KOPT-K1 (cell line): ENCODE measurements around the gene RELL1.

ENCODE experiments used
- H3K27ac ChIP-seq: fragments of 200-600 bp; sonication (generic); 2 replicates; pipeline ENCODE4 v1.5.1; 2016; ENCODE audit warnings: antibody characterized with exemption, mild to moderate bottlenecking, low read depth, low read length; ENCODE audit not compliant: poor library complexity, severe bottlenecking
- H3K36me3 ChIP-seq: fragments of 200-600 bp; sonication (generic); 2 replicates; pipeline ENCODE4 v1.5.1; 2017; ENCODE audit warnings: antibody characterized with exemption, mild to moderate bottlenecking, low read length, moderate library complexity; ENCODE audit not compliant: insufficient read depth
- H3K9me3 ChIP-seq: fragments of 200-600 bp; sonication (generic); 2 replicates; pipeline ENCODE4 v1.5.1; 2017; ENCODE audit warnings: antibody characterized with exemption, low read length, mild to moderate bottlenecking; ENCODE audit not compliant: insufficient read depth, poor library complexity, severe bottlenecking

The RELL1 gene

DNA sequence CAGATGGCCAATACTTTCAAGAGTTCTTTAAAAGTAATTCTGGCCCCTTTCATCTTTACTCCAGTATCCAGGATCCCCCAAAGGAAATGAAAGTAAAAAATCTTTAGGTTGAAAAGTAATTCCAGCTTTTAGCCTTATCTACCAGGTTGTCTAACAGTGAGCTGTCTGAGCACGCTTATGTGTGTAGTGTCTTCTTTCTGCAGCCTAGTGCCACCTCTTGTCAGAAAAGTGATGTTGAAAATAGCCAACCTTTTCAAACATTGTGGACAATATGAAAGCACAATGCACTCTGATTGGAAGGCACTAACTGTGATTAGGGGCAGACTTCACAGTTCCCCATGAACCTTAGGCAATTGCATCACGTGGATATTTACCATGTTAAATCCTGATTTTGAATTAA, 92.1 kb downstream of the RELL1 start:
- Histone ChIP-seq H3K36me3 (no peaks in the 10 kb centered on the region), H3K9me3 (no peaks in the 10 kb centered on the region), H3K27ac (no peak overlapping the region)

DNA sequence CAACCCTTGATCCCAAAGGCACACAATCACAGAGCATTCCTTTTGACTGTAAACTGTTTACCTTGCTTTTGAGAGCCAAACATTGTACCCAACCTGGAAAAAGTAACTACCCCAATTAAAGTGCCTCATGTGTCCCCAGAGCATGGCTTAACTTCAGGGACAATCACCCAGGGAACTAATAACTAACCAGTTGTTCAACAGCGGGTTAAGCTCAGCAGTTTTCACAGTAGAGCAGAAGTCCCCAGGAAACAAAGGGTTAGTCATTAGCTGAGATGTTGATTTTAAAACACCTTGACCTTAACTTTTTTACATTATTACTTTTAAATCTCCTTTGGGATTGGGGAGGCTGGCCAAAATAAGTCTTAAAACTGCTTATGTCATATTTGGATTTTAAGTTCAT, 94.8 kb downstream of the RELL1 start:
- Histone ChIP-seq H3K27ac (no peak overlapping the region), H3K9me3 (no peaks in the 10 kb centered on the region), H3K36me3 (no peaks in the 10 kb centered on the region)

DNA sequence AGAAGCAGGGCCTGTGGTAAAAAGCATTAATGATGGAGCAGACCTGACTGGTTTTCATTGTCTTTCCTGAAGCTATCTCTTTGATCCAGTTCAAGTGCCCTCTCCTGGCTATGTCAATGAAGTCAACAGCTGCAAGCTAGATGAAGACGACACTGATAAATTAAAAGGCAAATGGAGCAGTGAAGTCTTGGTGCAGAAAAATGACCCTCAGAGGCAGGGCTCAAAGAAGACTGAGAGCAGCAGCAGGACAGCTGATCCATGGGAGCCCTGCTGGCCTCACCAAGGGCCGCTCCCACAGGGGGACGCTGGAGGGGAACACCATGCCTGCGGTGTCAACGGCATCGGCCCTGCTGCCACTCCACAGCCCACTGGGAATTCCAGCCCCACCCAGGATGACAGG, 96.2 kb downstream of the RELL1 start:
- no peak overlapping the region for H3K27ac ChIP-seq
- H3K36me3 ChIP-seq, result no peaks in the 10 kb centered on the region
- H3K9me3 ChIP-seq, result no peaks in the 10 kb centered on the region

DNA sequence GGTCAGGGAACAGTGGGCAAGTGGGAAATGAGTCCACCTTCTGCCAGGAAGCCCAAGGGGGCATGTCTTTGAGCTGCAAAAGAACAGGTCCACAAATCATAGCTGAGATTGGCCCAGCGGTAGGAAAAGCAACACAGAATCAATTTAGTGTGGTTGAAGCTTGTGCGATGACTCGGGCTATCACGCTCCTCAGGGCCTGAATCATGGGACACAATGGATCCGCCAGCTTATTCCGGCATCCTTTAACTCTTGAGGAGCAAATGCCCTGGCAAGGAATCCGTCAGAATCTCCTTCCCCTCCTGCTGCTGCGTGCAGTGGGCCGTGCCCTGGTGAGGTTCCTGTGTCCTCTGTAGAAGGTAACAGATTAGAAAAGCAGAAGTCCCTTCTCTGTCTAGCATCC, 98.0 kb downstream of the RELL1 start:
- H3K27ac ChIP-seq, result no peak overlapping the region
- no peaks in the 10 kb centered on the region for H3K9me3 ChIP-seq
- no peaks in the 10 kb centered on the region for H3K36me3 ChIP-seq

DNA sequence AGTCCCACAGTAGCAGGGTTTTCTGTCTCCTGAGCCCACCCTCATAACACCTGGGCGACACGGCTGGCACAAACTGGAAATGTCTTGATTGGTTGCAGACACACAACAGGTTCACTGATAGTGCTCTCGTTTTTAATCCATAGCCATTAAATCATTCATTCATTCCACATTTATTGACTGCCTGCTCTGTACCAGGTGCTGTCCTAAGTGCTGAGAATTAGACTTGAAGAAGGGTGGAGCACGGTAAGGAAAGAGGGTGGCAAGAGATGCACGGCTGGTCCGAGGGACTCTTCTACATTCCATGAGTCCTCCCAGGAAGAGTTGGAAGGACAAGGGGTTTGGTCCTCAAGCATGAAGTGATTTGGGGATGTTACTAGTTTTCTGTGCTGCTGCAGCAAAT, 100.0 kb downstream of the RELL1 start:
- Histone ChIP-seq H3K36me3 (no peaks in the 10 kb centered on the region), H3K27ac (no peak overlapping the region), H3K9me3 (no peaks in the 10 kb centered on the region)

DNA sequence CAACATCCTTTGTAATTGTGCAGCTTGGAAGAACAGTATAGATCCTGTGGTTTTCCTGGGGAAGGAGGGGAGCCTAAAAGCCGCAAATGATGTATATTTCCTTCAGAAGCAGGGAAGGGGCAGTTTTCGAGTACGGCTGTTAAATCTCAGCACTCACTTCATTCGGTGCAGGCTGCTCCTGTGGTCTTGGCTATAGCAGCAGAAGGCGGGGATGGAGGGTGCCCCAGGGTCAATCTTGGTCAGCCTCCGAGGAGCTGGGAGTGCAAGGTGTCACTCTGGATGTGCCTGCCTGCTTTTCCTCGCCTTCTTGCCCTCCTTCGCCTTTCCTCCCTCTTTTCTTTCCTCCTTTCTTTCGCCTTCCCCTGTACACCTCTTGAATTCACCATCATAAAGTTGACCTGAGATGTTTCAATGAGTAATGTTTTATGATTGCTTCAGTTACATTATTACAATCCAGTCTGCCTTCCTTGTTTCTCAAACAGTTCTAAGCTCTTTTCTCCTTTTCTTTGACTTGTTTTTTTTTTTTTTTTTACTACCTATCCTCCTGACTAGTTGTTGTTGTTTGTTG, 101.6 kb downstream of the RELL1 start:
- H3K27ac ChIP-seq, result no peak overlapping the region

DNA sequence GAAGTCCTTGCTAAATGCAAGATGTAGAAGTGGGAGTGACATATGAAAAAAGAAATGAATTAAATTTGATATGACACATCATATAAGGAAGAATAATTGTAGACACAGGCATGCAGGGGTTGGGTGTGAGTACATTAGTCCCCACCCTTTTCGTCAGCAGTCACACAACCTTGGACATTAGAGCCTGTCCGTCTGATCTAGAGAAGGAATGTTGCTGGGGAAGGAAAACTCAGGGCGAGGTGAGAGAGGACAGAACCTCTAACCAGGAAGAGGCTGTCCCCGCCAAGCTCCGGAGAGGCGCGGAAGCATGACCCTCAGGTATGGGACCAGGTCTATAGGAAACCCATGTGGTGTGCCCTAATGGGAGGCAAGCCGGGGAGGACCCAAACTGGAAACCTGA, 102.1 kb downstream of the RELL1 start:
- H3K9me3 ChIP-seq, result peaks cover 13% of the 10 kb centered on the region
- H3K36me3 ChIP-seq, result no peaks in the 10 kb centered on the region
- no peak overlapping the region for H3K27ac ChIP-seq

More for the DNA sequence above, 101.6 kb downstream of the RELL1 start:
- Histone ChIP-seq H3K36me3 (no peaks in the 10 kb centered on the region), H3K9me3 (peaks cover 8% of the 10 kb centered on the region)

DNA sequence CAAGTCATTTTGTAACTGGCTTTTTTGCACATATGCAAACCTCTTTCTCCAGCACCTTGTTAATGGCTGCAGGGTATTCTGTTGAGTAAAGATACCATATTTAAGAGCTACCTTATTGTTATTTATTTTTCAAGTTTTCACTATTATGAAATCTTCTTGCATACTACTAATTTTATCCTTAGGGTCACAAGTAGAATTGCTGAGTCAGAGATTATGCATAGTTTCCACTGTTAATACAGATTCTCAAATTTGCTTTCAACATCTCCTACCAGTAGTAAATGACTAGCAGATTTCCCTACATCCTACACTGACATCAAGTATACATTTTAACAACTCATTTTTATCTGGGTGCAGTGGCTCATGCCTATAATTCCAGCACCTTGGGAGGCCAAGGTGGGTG, 112.6 kb downstream of the RELL1 start:
- no peaks in the 10 kb centered on the region for H3K9me3 ChIP-seq
- H3K27ac ChIP-seq, result no peak overlapping the region
- no peaks in the 10 kb centered on the region for H3K36me3 ChIP-seq

DNA sequence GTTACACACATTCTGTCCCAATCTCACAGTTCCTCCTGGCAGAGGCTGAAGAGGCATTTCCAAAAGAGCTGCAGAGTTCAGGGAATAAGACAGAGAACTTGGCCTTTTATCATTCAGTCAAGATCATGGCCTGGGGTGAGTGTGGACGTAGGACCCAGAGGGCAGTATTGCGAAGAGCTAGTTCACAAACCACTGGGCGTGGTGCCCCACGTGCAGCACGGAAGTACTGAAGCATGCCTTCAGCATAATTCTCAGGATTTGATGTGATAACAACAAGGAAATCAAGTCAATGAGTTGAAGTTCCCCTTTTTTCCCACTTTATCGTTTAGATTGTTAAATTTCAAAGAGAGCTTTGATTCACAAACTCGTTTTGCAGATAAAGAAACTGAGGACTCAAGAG, 117.7 kb downstream of the RELL1 start:
- H3K27ac ChIP-seq, result no peak overlapping the region
- no peaks in the 10 kb centered on the region for H3K36me3 ChIP-seq
- H3K9me3 ChIP-seq, result no peaks in the 10 kb centered on the region

DNA sequence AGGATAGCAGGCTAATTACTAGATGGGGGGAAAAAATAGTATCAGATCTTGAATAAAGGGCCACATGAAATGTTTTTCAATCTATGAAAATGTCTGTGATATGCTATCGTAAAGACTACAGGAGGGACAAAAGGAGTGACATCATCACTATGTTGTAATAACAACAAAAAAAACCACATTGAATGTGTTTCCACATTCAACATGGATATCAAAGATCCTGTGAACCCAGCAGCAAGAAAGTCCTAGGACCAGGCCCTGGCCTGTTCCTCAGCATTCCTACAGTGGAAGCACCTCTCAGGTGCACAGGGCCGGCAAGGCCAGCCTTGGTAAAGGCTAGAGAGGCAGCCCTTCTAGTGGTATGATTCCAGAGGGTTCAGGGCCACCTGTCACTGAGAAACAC, 118.3 kb downstream of the RELL1 start:
- no peaks in the 10 kb centered on the region for H3K36me3 ChIP-seq
- H3K9me3 ChIP-seq, result no peaks in the 10 kb centered on the region
- H3K27ac ChIP-seq, result no peak overlapping the region

DNA sequence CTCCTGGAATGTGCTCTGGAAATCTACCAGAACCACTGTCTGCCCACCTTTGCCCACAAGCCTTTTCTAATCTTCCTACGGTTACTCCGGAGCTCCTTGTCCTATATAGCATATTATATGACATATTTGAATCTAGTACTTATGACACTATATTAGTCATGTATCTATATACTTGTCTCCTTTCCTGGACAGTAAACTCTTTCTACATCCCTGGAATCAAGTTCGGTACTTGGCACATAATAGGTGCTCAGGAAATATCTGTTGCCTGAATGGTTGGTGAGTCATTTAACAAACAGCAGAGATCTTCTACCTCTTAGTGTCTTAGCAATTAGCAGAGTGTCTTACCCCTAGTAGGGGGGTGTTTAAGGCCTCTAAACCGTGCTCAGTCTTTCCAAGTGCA, 123.6 kb downstream of the RELL1 start:
- Histone ChIP-seq H3K36me3 (no peaks in the 10 kb centered on the region), H3K9me3 (no peaks in the 10 kb centered on the region), H3K27ac (no peak overlapping the region)

DNA sequence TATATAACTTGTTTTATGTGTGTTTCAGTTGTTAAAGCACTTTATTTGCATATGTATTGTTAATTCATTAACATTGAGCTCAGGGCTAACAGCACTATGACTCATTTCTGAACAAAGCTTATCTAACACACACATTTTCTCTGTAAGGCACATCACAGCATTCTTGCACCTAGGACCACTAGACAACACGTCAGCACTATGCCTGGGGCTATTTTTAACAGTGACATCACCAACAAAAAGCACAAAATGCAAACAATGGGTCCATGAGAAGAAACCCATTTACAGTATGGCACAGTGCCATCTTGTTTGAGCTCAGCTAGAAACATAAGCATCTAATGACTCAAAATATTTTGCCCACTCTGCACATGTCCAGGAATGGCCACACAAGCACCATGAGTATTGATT, 124.4 kb downstream of the RELL1 start:
- Histone ChIP-seq H3K27ac (no peak overlapping the region), H3K36me3 (no peaks in the 10 kb centered on the region), H3K9me3 (no peaks in the 10 kb centered on the region)

DNA sequence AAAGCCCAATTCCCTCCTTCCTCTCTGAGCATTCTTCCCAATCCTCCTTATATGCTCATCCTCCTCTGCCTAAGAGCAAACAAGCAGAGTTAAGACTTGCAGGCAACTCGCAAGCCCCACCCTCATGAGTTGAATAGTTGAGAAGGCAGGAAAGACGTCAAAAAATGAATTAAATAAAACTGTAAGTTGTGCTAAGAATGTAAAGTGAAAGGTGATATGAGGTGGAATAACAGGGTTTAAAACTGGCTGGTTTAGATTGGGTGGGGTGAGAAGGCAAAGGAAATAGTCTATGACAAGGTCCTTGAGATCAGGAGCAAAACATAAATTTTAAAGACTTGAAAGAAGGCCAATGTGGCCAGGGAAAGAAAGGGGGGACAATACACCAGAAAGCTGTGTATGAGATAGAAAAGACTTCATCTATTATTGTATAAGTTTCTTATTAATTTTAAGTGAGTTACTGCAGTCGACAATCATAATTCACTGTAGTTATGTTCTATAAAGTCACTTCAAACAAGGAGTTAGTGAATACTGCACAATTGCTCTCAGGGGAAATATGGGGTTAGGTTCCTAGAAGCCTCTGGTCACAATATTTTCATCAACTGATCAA, 124.9 kb downstream of the RELL1 start:
- H3K9me3 ChIP-seq, result no peaks in the 10 kb centered on the region
- no peak overlapping the region for H3K27ac ChIP-seq

More for the DNA sequence above, 124.9 kb downstream of the RELL1 start:
- no peaks in the 10 kb centered on the region for H3K36me3 ChIP-seq
